Immature natural killer cell (primary cell): Measurements from ENCODE around the gene ODAD4. TPM values are rescaled to one million over a fixed set of nuclear protein-coding genes. Genes with fewer than 3 reads are reported as not detected.
A peak's percentile ranks its signal among the peaks of the same experiment; 100 is the strongest.

ENCODE experiments used
- DNase-seq, 3 donors: peaks; one replicate each; pipeline ENCODE4 v3.0.0; 2022; ENCODE audit warnings: mixed read lengths in 1 of 3
- H3K27ac Mint-ChIP-seq, 6 donors: one replicate each; pipeline ENCODE4 v1.8.0; 2020; ENCODE audit warnings: mixed read lengths in 6 of 6, mild to moderate bottlenecking in 5 of 6, inconsistent platforms in 4 of 6, moderate library complexity in 3 of 6
- H3K27me3 Mint-ChIP-seq, 3 donors: one replicate each; pipeline ENCODE4 v1.8.0; 2020 to 2021; ENCODE audit warnings: low read depth in 3 of 3, mild to moderate bottlenecking in 3 of 3, mixed read lengths in 3 of 3, moderate library complexity in 3 of 3, inconsistent platforms in 1 of 3
- H3K36me3 Mint-ChIP-seq, 3 donors: one replicate each; pipeline ENCODE4 v1.8.0; 2020; ENCODE audit warnings: mixed read lengths in 3 of 3, inconsistent platforms in 2 of 3, mild to moderate bottlenecking in 2 of 3
- H3K4me1 Mint-ChIP-seq, 2 donors: one replicate each; pipeline ENCODE4 v1.8.0; 2020; ENCODE audit warnings: inconsistent platforms in 2 of 2, mild to moderate bottlenecking in 2 of 2, mixed read lengths in 2 of 2, moderate library complexity in 1 of 2
- H3K4me3 Mint-ChIP-seq, 5 donors: one replicate each; pipeline ENCODE4 v1.8.0; 2020; ENCODE audit warnings: mild to moderate bottlenecking in 5 of 5, mixed read lengths in 5 of 5, inconsistent platforms in 3 of 5, moderate library complexity in 3 of 5
- H3K9me3 Mint-ChIP-seq, 6 donors: one replicate each; pipeline ENCODE4 v1.8.0; 2020; ENCODE audit warnings: mild to moderate bottlenecking in 6 of 6, mixed read lengths in 6 of 6, inconsistent platforms in 4 of 6, moderate library complexity in 3 of 6
- polyA plus RNA-seq, 3 donors: library from polyadenylated mRNA; unstranded; fragments of 300-500 nt; fragmentation: Illumina TruSeq; gene quantifications; one replicate each; pipeline ENCODE4 v1.2.3, GENCODE V29; 2021

The ODAD4 gene
- polyA plus RNA-seq = under 1 TPM in 2 of 3 donors, not detected in 1; 0.15 to 0.38 TPM

DNA sequence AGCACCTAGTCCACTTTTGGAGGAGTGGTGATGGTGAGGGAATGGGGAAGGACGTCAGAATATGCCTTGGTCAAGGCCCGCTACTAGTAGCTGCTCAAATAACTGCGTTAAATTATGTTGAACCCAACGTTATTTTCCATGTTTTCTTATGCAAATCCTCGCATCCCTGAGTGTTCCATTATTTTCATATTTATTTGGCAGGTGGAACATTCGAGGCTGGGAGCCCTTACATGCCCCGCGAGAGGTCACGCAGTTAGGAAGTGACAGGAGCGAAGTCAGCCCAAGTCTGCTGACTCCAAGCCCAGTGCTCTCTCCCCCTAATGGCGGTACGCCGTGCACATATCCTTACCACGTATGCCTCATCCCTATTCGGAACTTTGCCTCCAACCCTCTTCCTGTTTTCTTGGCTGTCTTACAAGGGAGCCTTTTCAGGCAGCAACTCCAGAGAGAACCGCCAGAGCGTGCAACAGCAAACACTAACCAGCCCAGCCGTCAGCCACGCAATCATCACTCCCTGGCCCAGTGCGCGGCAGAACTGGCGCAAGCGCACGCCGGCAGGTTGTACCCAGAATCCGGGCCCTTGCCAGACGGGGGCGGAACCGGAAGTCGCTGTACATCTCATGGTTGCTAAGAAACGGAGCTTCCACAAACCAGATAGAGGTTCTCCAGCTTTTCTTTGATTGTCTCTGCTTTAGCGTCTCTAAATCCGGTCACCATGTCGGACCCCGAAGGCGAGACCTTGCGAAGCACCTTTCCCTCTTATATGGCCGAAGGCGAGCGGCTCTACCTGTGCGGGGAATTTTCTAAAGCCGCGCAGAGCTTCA is at the start of gene ODAD4:
Gene ODAD4, plus strand, starts transcription at position 609 of the 824 bp plus-strand sequence. Its CDS starts 107 bp downstream, at position 716.
- DNase-seq = peak; percentile 94 to 96 (median 95)
- Mint-ChIP-seq H3K36me3 (no peaks in the 10 kb centered on the region), H3K4me3 (peak within 1 kb of the TSS; percentile 90 to 98 (median 98)), H3K4me1 (peaks cover 19 to 20% of the 10 kb centered on the region in 2 donors), H3K27ac (peak within 1 kb of the TSS; percentile 93 to 99 (median 97)), H3K9me3 (no peaks in the 10 kb centered on the region), H3K27me3 (peaks cover 9 to 12% (median 10%) of the 10 kb centered on the region in 3 donors)

DNA sequence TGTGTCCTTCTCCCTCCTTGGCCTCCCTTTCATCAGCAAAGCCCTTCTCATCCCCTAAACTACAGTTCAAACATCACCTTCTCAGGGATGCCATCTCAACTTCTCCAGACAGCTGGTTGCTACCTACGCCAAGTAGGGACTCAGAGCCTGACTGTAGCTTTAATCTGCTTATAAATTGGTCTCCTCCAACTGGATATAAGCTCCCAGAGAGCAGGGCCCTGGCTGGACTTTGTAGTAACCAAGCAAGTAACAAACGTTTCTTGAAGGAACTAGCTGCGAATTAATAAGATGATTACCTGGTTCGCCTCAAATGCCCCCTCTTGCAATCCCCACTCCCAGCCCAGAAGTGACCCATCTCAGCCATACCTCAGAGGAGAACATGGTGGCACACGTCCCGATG is 47.7 kb upstream of the ODAD4 start:
- peak overlapping the region in 4 of 6 donors; percentile 4 to 21 (median 12) for H3K27ac Mint-ChIP-seq
- DNase-seq = no peak
- H3K9me3 Mint-ChIP-seq = no peaks in the 10 kb centered on the region
- peaks cover 0 to 3% (median 0%) of the 10 kb centered on the region in 3 donors for H3K27me3 Mint-ChIP-seq
- peaks cover 23 to 44% (median 35%) of the 10 kb centered on the region in 3 donors for H3K36me3 Mint-ChIP-seq
- no peaks in the 10 kb centered on the region for H3K4me1 Mint-ChIP-seq
- no peak overlapping the region for H3K4me3 Mint-ChIP-seq

DNA sequence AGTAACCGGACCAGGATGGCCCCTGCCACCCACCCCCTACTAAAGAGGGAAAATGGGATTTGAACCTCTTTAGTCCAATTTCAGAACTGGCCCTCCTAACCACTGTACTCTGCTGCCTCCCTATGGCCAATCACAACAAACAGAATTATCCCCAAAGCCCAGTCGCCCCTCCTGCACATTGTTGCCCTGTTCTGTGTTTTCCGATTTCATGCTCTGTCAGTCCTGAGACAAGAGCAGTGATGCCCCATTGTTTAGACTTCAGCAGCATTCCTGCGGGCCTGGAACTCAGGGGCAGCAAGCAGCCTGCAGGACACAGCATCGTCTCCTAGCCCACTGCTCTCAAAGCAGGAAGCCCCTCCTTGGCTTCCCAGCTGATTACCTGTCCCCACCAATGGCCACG is 44.7 kb upstream of the ODAD4 start:
- no peak for DNase-seq
- Mint-ChIP-seq H3K9me3 (no peaks in the 10 kb centered on the region), H3K4me3 (no peak overlapping the region), H3K36me3 (peaks cover 23 to 43% (median 31%) of the 10 kb centered on the region in 3 donors), H3K27me3 (peaks cover 0 to 3% (median 0%) of the 10 kb centered on the region in 3 donors), H3K4me1 (no peaks in the 10 kb centered on the region), H3K27ac (no peak overlapping the region)

GRCh38 chr17:41888332-41888965 is 42.0 kb upstream of the ODAD4 start:
- Mint-ChIP-seq H3K9me3 (no peaks in the 10 kb centered on the region), H3K36me3 (peaks cover 14 to 31% (median 22%) of the 10 kb centered on the region in 3 donors), H3K27me3 (peaks cover 0 to 2% (median 0%) of the 10 kb centered on the region in 3 donors), H3K4me3 (no peak overlapping the region), H3K4me1 (no peaks in the 10 kb centered on the region), H3K27ac (no peak overlapping the region)
- DNase-seq = no peak

DNA sequence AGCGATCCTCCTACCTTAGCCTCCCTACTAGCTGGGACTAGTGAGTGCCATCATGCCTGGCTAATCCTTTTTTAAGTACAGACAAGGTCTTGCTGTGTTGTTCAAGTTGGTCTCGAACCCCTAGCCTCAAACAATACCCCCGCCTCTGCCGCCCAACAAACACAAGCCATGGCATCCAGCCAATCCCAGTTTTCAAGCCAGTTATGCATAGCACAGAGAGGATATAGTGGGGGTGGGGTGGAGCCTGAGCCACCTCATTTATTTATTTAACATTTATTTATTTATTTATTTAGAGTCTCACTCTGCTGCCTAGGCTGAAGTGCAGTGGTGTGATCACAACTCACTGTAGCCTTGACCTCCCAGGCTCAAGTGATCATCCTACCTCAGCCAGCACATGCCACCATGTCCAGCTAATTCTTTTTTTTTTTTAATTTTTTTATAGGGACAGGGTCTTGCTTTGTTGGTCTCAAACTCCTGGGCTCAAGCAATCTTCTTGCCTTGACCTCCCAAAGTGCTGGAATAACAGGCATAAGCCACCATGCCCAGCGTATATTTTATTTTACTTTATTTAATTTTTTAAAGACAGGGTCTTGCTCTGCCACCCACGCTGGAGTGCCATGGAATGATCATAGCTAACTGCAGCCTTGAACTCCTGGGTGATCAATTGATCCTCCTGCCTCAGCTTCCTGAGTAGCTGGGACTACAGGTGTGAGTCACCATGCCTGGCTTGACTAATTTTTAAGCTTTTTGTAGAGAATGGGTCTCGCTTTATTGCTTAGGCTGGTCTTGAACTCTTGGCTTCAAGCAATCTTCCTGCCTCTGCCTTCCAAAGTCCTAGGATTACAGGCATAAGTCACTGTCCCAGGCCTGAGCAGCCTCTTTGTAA is 39.0 kb upstream of the ODAD4 start:
- Mint-ChIP-seq H3K9me3 (no peaks in the 10 kb centered on the region), H3K36me3 (peaks cover 20 to 32% (median 22%) of the 10 kb centered on the region in 3 donors), H3K4me3 (no peak overlapping the region), H3K27ac (peak overlapping the region in 2 of 6 donors; percentile 30 to 46), H3K4me1 (peaks cover 0 to 2% of the 10 kb centered on the region in 2 donors), H3K27me3 (peaks cover 0 to 2% (median 0%) of the 10 kb centered on the region in 3 donors)
- no peak for DNase-seq

DNA sequence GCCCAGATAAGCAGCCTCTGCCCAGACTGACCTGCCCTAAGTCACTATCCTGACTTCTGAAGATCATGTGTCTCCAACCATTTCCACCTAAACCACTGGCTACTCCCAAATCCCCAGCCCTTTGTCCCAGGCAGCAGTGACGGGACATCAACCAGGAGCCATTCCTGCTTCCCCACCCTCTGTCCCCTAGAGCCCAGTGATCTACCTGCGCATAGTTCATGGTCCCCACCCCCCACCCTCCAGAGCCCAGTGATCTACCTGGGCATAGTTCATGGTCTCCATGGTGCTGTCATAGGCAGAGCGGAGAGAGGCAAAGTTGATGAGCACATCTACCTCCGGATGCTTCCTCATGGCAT is 38.4 kb upstream of the ODAD4 start:
- H3K4me3 Mint-ChIP-seq = no peak overlapping the region
- H3K4me1 Mint-ChIP-seq = peaks cover 0 to 2% of the 10 kb centered on the region in 2 donors
- H3K27ac Mint-ChIP-seq = peak overlapping the region in 1 of 6 donors; percentile 46
- peaks cover 23 to 38% (median 27%) of the 10 kb centered on the region in 3 donors for H3K36me3 Mint-ChIP-seq
- no peaks in the 10 kb centered on the region for H3K9me3 Mint-ChIP-seq
- no peak for DNase-seq
- peaks cover 0 to 2% (median 0%) of the 10 kb centered on the region in 3 donors for H3K27me3 Mint-ChIP-seq

DNA sequence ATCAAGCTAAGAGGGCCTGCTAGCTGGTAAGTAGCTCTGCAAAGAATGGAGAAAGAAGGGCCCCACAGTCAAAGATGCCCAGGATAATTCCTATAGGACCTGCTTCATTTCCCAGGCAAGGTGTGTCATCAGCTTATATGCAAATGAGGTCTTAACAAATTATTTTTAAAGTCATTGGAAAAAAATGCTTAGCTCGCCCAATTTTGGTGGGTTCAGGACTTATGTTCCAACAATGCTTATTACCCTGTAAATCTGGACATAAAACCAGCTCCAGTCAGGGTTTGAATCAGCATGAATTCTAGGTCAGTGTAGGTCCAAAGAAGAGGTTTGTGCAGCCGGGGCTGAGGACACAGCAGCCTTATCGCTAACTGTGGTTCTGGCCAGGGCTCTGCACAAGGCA is 37.0 kb upstream of the ODAD4 start:
- peaks cover 20 to 38% (median 20%) of the 10 kb centered on the region in 3 donors for H3K36me3 Mint-ChIP-seq
- no peak for DNase-seq
- H3K4me1 Mint-ChIP-seq = peaks cover 0 to 2% of the 10 kb centered on the region in 2 donors
- H3K27ac Mint-ChIP-seq = no peak overlapping the region
- no peaks in the 10 kb centered on the region for H3K27me3 Mint-ChIP-seq
- no peaks in the 10 kb centered on the region for H3K9me3 Mint-ChIP-seq
- no peak overlapping the region for H3K4me3 Mint-ChIP-seq

- no peak for DNase-seq
- Mint-ChIP-seq H3K36me3 (peaks cover 24 to 46% (median 29%) of the 10 kb centered on the region in 3 donors), H3K4me3 (no peak overlapping the region), H3K4me1 (peaks cover 0 to 2% of the 10 kb centered on the region in 2 donors), H3K9me3 (no peaks in the 10 kb centered on the region), H3K27ac (no peak overlapping the region), H3K27me3 (peaks cover 0 to 2% (median 0%) of the 10 kb centered on the region in 3 donors)
Measured at GRCh38 chr17:41894791-41895331, 35.6 kb upstream of the ODAD4 start.

DNA sequence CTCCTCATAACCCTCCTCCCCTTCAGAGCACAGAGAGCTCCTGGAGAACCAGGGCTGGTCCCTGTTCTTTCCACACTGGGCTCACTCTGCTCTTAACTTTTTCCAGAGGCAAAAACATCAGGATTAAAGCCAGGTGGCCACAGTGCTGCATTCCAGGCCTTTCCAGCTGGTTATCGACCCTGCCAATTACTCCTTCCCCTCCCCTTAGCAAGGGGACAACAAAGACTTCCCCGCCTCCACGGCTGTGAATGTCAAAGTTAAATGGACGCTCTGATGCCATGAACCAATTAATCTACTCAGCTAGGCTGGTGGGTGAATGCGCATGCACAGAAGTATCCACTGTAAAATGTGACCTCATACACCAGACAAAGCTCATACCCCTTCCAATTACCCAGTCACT is 34.8 kb upstream of the ODAD4 start:
- Mint-ChIP-seq H3K36me3 (peaks cover 24 to 44% (median 29%) of the 10 kb centered on the region in 3 donors), H3K4me1 (peaks cover 0 to 2% of the 10 kb centered on the region in 2 donors), H3K9me3 (no peaks in the 10 kb centered on the region), H3K27me3 (peaks cover 0 to 2% (median 0%) of the 10 kb centered on the region in 3 donors), H3K27ac (no peak overlapping the region), H3K4me3 (no peak overlapping the region)
- no peak for DNase-seq

GRCh38 chr17:41896726-41897125 is 33.7 kb upstream of the ODAD4 start:
- Mint-ChIP-seq H3K27ac (no peak overlapping the region), H3K9me3 (peaks cover 0 to 1% (median 0%) of the 10 kb centered on the region in 6 donors), H3K4me1 (peaks cover 0 to 2% of the 10 kb centered on the region in 2 donors), H3K27me3 (peaks cover 0 to 3% (median 2%) of the 10 kb centered on the region in 3 donors), H3K36me3 (peaks cover 28 to 51% (median 34%) of the 10 kb centered on the region in 3 donors), H3K4me3 (no peak overlapping the region)
- DNase-seq = no peak

DNA sequence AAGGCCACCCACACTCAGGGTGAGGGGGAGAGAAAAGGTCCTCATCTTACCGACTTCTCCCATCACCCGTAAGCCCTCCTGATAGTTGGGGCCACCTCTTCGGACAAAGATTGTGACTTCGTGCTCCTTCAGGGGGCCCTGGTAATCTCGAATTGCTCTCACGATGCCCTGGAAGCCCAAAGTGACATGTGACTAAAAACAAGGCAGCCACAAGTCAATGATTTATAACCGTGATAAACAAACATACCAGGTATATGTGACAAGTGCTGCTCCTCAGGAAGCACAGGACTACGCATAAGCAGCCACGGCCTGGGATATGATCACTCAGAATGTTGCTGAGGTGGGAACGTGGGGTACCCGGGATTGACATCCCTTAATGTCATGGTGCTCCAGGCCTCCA is 28.8 kb upstream of the ODAD4 start:
- no peak for DNase-seq
- H3K27ac Mint-ChIP-seq = peak overlapping the region in 1 of 6 donors; percentile 56

DNA sequence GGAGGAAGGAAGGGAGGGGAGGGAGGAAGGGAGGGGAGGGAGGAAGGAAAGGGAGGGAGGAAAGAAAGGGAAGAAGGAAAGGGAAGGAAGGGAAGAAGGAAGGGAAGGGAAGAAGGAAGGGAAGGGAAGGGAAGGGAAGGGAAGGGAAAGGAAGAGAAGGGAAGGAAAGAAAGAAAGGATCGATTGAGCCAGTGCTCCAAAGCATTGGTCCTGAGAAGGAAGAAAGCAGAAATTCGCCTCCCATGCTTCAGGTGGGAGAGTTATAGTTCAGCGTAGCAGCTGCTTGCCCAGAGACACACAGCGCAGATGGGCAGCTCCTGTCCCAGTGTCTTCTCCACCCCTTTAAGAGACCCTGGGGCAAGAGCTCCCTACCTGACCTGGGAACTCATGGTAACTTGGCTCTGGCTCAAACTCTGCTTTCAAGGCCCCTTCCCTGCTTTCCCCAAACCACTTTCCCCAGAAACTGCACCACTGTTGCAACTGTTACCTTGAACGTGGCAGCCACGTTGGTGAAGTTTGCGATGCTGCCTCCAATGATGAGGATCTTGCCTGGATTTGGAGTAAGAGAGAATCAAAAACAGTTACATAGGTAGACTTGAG is 26.1 kb upstream of the ODAD4 start:
- Mint-ChIP-seq H3K9me3 (peaks cover 0 to 1% (median 0%) of the 10 kb centered on the region in 6 donors), H3K36me3 (peaks cover 17 to 34% (median 20%) of the 10 kb centered on the region in 3 donors), H3K4me3 (no peak overlapping the region), H3K27ac (peak overlapping the region in 1 of 6 donors; percentile 2), H3K27me3 (peaks cover 0 to 7% (median 2%) of the 10 kb centered on the region in 3 donors), H3K4me1 (no peaks in the 10 kb centered on the region)
- no peak for DNase-seq

More for the DNA sequence above, 28.8 kb upstream of the ODAD4 start:
- Mint-ChIP-seq H3K36me3 (peaks cover 23 to 51% (median 24%) of the 10 kb centered on the region in 3 donors), H3K9me3 (peaks cover 0 to 1% (median 0%) of the 10 kb centered on the region in 6 donors), H3K4me1 (no peaks in the 10 kb centered on the region), H3K27me3 (peaks cover 0 to 7% (median 2%) of the 10 kb centered on the region in 3 donors), H3K4me3 (no peak overlapping the region)
